GM12891 (cell line): ENCODE data around the gene CXCR4.

Experiments
- PAX5 ChIP-seq: IDR thresholded peaks from 2 replicates; pipeline ENCODE4 v1.6.1; 2011; ENCODE audit warnings: low read length, moderate library complexity, mild to moderate bottlenecking; ENCODE audit not compliant: insufficient read depth, severe bottlenecking
- POLR2A ChIP-seq: IDR thresholded peaks from 2 replicates; pipeline ENCODE4 v1.6.1; 2011; ENCODE audit warnings: low read depth, low read length, control low read depth
- POLR2AphosphoS5 ChIP-seq: IDR thresholded peaks from 2 replicates; pipeline ENCODE4 v1.6.1; 2011; ENCODE audit warnings: low read depth, low read length, control low read depth
- SPI1 ChIP-seq: IDR thresholded peaks from 2 replicates; pipeline ENCODE4 v1.6.1; 2011; ENCODE audit warnings: low read depth, low read length, control low read depth
- TAF1 ChIP-seq: IDR thresholded peaks from 2 replicates; pipeline ENCODE4 v1.6.1; 2011; ENCODE audit warnings: low read depth, low read length, control low read depth

DNA sequence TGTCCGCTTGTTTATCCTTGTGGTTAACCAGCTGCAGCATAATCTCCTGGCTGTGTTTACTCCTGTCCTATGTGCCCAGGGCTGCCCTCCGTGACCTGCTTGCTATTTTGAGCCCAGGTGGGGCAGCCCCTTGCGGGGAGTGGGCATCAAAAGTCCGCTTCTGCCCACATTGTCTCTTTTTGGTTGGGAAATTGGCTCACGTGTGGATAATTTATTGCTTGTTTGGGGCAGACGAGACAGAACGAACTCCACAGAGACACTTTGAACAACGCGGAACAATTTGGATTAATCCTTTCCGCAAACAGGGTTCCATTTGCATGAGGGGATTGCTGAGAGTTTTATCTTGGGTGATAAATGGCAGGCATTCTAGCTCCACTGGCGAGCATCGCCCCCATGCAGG, 8.1 kb upstream of the CXCR4 start:
- TF ChIP-seq POLR2AphosphoS5 (no peak), POLR2A (no peak), TAF1 (no peak), SPI1 (no peak), PAX5 (no peak)
